Natural killer cell (primary cell): ENCODE results near the gene GFOD2. TPM values are rescaled to one million over a fixed set of nuclear protein-coding genes. Genes with fewer than 3 reads are reported as not detected.

Experiments used
- ATAC-seq, 3 donors: fragments of 150-1000 bp in 2 of 3; fragments of 200-7000 bp in 1 of 3; cut with Tn5 transposase; 1 replicate in 1 of 3; 2 replicates in 2 of 3; pipeline ENCODE4 v1.10.0; 2021; ENCODE audit warnings: mild to moderate bottlenecking in 2 of 3, moderate library complexity in 2 of 3
- DNase-seq, 2 donors: peaks; one replicate each; pipeline versions ENCODE4 v3.0.0 to v3.0.0-alpha.2; 2013 to 2021; ENCODE audit warnings: mixed read lengths in 1 of 2
- H3K27ac ChIP-seq: one replicate; pipeline ENCODE4 v1.5.1; 2013; ENCODE audit warnings: mild to moderate bottlenecking, low read length
- H3K27me3 ChIP-seq: one replicate; pipeline ENCODE4 v1.6.1; 2013; ENCODE audit warnings: low read length; ENCODE audit not compliant: control insufficient read depth, insufficient read depth
- H3K36me3 ChIP-seq: one replicate; pipeline ENCODE4 v1.6.1; 2013; ENCODE audit warnings: low read length; ENCODE audit not compliant: control insufficient read depth, insufficient read depth
- H3K4me1 ChIP-seq: one replicate; pipeline ENCODE4 v1.6.1; 2013; ENCODE audit warnings: low read length; ENCODE audit not compliant: control insufficient read depth, insufficient read depth
- H3K4me3 ChIP-seq: one replicate; pipeline ENCODE4 v1.5.1; 2013; ENCODE audit warnings: low read length
- H3K9me3 ChIP-seq: one replicate; pipeline ENCODE4 v1.6.1; 2013; ENCODE audit warnings: low read length; ENCODE audit not compliant: control insufficient read depth, insufficient read depth
- H3K27ac Mint-ChIP-seq, 2 donors: one replicate each; pipeline ENCODE4 v1.8.0; 2022; ENCODE audit warnings: mild to moderate bottlenecking in 2 of 2, mixed read lengths in 2 of 2, moderate library complexity in 1 of 2
- H3K27me3 Mint-ChIP-seq, 2 donors: one replicate each; pipeline ENCODE4 v1.8.0; 2022; ENCODE audit warnings: low read depth in 2 of 2, mixed read lengths in 2 of 2
- H3K36me3 Mint-ChIP-seq: one replicate; pipeline ENCODE4 v1.8.0; 2022; ENCODE audit warnings: mixed read lengths
- H3K4me1 Mint-ChIP-seq, 2 donors: one replicate each; pipeline ENCODE4 v1.8.0; 2022; ENCODE audit warnings: mixed read lengths in 2 of 2
- H3K4me3 Mint-ChIP-seq: one replicate; pipeline ENCODE4 v1.8.0; 2022; ENCODE audit warnings: mild to moderate bottlenecking, moderate library complexity, mixed read lengths
- H3K9me3 Mint-ChIP-seq, 2 donors: one replicate each; pipeline ENCODE4 v1.8.0; 2022; ENCODE audit warnings: mixed read lengths in 2 of 2
- CTCF ChIP-seq: fragments of 200-600 bp; IDR thresholded peaks from one replicate; pipeline ENCODE4 v1.8.0; 2022; ENCODE audit warnings: antibody characterized with exemption
- WGBS: methylation state at CpG from one replicate; pipeline ENCODE4 v1.1.7; 2013; ENCODE audit warnings: missing lambda C conversion rate; ENCODE audit not compliant: insufficient coverage; 5-methylcytosine and 5-hydroxymethylcytosine counted together
- intact Hi-C: fragments of 100-400 bp; cut with micrococcal nuclease; formaldehyde crosslinking; loops from one replicate; pipeline ENCODE4 v1.14.2; 2022
- total RNA-seq, 4 donors: library from RNA; stranded (reverse); fragments of 120-200 nt in 1 of 4; gene quantifications; one replicate each; pipeline versions ENCODE4 v1.2.3 to v1.2.4, GENCODE V29; 2013 to 2022

The GFOD2 gene
- total RNA-seq, 3 donors from 2014 or later (not counting 1 experiment from before 2014, with no cell fraction given), result 6.5 to 10.9 (median 8.3) TPM

- H3K27me3 ChIP-seq, result no peaks in the 10 kb centered on the region
- no peaks in the 10 kb centered on the region for H3K4me1 Mint-ChIP-seq
- ATAC-seq (no peak), DNase-seq (no peak)
- H3K9me3 Mint-ChIP-seq, result no peaks in the 10 kb centered on the region
- H3K4me3 Mint-ChIP-seq, result no peak overlapping the region
- no peak overlapping the region for H3K27ac Mint-ChIP-seq
- H3K36me3 Mint-ChIP-seq, result no peaks in the 10 kb centered on the region
- no peaks in the 10 kb centered on the region for H3K9me3 ChIP-seq
- WGBS, result 95% methylated on average over 22 of the region's 22 CpGs
- peaks cover 44% of the 10 kb centered on the region for H3K36me3 ChIP-seq
- no peak overlapping the region for H3K27ac ChIP-seq
- H3K4me1 ChIP-seq, result no peaks in the 10 kb centered on the region
- no peak for TF ChIP-seq CTCF
- intact Hi-C loops, result no loop called here
- H3K27me3 Mint-ChIP-seq, result no peaks in the 10 kb centered on the region
- H3K4me3 ChIP-seq, result no peak overlapping the region
Observed at GRCh38 chr16:67727521-67728485, 8.7 kb upstream of the GFOD2 start.

- no peaks in the 10 kb centered on the region for H3K4me1 Mint-ChIP-seq
- no peak overlapping the region for H3K27ac Mint-ChIP-seq
- Histone ChIP-seq H3K4me3 (no peak overlapping the region), H3K36me3 (peaks cover 38% of the 10 kb centered on the region), H3K27me3 (no peaks in the 10 kb centered on the region), H3K4me1 (no peaks in the 10 kb centered on the region), H3K9me3 (no peaks in the 10 kb centered on the region), H3K27ac (no peak overlapping the region)
- H3K36me3 Mint-ChIP-seq, result no peaks in the 10 kb centered on the region
- no peak overlapping the region for H3K4me3 Mint-ChIP-seq
- H3K27me3 Mint-ChIP-seq, result no peaks in the 10 kb centered on the region
- WGBS, result 99% methylated on average over 8 of the region's 8 CpGs
- H3K9me3 Mint-ChIP-seq, result no peaks in the 10 kb centered on the region
- intact Hi-C loops, result no loop called here
- no peak for TF ChIP-seq CTCF
- DNase-seq, result no peak
- no peak for ATAC-seq
Observed at GRCh38 chr16:67726106-67727034, 7.3 kb upstream of the GFOD2 start.

GRCh38 chr16:67723911-67724305 lies 4.8 kb upstream of the GFOD2 start:
- DNase-seq (no peak), ATAC-seq (no peak)
- Mint-ChIP-seq H3K27ac (no peak overlapping the region), H3K4me3 (no peak overlapping the region), H3K36me3 (no peaks in the 10 kb centered on the region), H3K27me3 (no peaks in the 10 kb centered on the region), H3K4me1 (peaks cover 15% of the 10 kb centered on the region in 2 donors), H3K9me3 (no peaks in the 10 kb centered on the region)
- Histone ChIP-seq H3K36me3 (peaks cover 15% of the 10 kb centered on the region), H3K27me3 (no peaks in the 10 kb centered on the region), H3K9me3 (no peaks in the 10 kb centered on the region), H3K4me1 (peaks cover 7% of the 10 kb centered on the region), H3K4me3 (no peak overlapping the region), H3K27ac (no peak overlapping the region)
- no peak for TF ChIP-seq CTCF
- intact Hi-C loops, result no loop called here
- 100% methylated on average over 5 of the region's 5 CpGs for WGBS
